ENCODE data around the gene SNX22.

SNX22 gene

DNA sequence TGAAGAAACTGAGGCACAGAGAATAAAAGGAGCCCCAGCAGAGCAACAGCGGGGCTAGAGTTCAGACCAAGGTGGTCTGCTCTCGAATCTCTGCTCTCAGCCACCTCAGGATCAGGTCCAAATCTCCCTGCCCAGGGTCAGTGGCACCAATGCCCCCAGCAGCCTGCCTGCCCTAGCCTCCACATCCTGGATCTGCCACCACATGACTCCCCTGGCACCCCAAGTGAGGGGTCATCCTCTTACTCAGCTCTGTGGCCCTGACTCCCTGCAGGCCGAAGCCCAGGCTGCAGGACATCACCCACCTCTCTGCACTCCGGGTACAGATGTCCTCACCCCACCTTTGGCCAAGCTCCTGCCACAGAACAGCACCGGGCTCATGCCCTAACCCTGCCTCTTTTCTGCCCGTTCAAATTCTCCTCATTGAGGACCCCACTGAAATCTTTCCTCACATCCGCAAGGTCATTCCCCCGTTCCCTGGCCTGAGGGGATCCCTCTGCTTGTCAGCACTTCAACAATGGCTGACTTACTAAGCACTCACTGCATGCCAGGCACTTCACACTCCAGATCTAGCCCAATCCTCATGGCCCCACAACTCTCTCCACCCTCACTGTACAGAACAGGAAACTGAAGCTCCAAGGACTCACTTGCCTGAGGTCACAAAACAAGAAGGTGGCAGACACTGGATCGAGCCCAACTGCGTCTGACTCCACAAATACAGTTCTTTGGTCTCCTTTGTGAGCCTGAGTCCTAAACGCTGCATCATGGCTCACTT, 7.0 kb downstream of the SNX22 start:
- no peak for DNase-seq (ENCODE audit: extremely low spot score)
- TF ChIP-seq, protein P1, sequence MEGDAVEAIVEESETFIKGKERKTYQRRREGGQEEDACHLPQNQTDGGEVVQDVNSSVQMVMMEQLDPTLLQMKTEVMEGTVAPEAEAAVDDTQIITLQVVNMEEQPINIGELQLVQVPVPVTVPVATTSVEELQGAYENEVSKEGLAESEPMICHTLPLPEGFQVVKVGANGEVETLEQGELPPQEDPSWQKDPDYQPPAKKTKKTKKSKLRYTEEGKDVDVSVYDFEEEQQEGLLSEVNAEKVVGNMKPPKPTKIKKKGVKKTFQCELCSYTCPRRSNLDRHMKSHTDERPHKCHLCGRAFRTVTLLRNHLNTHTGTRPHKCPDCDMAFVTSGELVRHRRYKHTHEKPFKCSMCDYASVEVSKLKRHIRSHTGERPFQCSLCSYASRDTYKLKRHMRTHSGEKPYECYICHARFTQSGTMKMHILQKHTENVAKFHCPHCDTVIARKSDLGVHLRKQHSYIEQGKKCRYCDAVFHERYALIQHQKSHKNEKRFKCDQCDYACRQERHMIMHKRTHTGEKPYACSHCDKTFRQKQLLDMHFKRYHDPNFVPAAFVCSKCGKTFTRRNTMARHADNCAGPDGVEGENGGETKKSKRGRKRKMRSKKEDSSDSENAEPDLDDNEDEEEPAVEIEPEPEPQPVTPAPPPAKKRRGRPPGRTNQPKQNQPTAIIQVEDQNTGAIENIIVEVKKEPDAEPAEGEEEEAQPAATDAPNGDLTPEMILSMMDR (IDR thresholded peaks at IDR 0.05; ENCODE audit: control extremely low read depth, extremely low read depth, low read depth, missing control alignments) = no peak
- POLR2A ChIA-PET = interaction anchor here (0.6 kb wide), 2 partner anchors 115 to 892 kb away, joined by 3 to 6 read pairs; no protein-coding TSS in a partner anchor
- CTCF ChIA-PET = interaction anchor here (1.6 kb wide), 1 partner anchor 10 kb away, joined by 4 read pairs; no protein-coding TSS in a partner anchor

DNA sequence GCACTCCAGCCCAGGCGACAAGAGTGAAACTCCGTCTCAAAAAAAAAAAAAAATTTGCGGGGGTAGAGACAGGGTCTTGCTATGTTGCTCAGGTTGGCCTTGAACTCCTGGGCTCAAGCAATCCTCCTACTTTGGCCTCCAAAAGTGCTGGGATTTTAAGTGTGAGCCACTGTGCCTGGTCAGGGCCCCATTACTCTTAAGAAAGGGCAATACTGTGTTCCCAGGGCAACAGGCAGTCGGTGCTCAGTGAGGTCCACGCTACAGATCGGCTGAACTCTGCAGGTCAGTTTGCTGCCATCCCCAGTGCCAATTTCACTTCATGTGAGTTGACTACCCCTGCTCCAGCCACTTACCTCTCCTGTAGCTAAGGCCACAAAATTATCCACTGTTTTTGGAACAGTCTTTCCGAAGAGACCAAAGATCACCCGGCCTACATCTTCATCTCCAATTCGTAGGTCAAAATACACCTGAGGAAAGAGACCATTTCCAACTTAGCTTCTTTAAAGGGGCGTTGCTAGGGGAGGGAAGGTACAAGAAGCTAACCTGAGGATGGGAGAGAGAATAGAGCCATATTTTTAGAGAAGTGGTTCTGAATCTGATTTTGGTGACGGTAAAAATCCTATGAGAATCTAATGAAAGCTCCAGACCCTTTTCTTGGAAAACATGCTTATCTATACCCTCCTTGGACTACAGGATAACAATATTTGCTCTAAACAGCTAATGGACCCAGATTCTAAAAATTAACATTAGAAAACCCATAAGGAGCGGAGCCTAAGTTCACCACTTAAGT, 10.4 kb downstream of the SNX22 start:
- DNase-seq (ENCODE audit: extremely low spot score) = no peak
- ChIA-PET POLR2A (interaction anchor here (0.7 kb wide), 1 partner anchor 9 kb away, joined by 3 read pairs; no protein-coding TSS in a partner anchor), CTCF (interaction anchor here (1.6 to 5.3 kb wide), 2 partner anchors 9 to 20 kb away, joined by 5 to 44 read pairs; partner anchors contain the start of gene SNX22)

DNA sequence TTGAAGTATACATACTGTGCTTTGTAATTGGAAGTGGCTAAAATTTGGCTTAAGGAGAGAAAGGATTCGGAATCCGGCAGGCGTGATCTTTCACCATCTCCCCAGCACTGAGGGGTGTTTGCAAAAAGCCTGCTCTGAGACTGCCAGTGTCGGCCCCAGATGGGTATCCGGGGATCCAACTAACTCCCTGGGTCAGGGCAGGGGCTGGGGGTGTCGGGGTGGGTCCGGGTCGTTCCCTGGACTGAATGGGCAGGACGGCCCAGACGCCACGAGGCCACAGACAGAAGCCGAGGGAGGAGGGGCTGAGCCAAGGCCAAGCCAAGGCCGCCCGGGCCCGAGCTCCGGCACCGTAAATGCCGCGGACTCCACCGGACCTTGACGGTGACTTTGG, 10.9 kb downstream of the SNX22 start:
- TF ChIP-seq, protein P1 (IDR thresholded peaks at IDR 0.05; ENCODE audit: control extremely low read depth, extremely low read depth, low read depth, missing control alignments) = no peak
- DNase-seq (ENCODE audit: extremely low spot score) = no peak
- ChIA-PET CTCF (interaction anchor here (1.1 to 5.3 kb wide), 5 partner anchors 10 to 482 kb away, joined by 3 to 44 read pairs (median 5); partner anchors contain the start of gene SNX22), POLR2A (interaction anchor here (0.6 to 0.7 kb wide), 2 partner anchors 9 to 324 kb away, joined by 3 to 4 read pairs; no protein-coding TSS in a partner anchor)

More for the DNA sequence above, 10.4 kb downstream of the SNX22 start:
- TF ChIP-seq, protein P1 (IDR thresholded peaks at IDR 0.05; ENCODE audit: control extremely low read depth, extremely low read depth, low read depth, missing control alignments) = no peak

DNA sequence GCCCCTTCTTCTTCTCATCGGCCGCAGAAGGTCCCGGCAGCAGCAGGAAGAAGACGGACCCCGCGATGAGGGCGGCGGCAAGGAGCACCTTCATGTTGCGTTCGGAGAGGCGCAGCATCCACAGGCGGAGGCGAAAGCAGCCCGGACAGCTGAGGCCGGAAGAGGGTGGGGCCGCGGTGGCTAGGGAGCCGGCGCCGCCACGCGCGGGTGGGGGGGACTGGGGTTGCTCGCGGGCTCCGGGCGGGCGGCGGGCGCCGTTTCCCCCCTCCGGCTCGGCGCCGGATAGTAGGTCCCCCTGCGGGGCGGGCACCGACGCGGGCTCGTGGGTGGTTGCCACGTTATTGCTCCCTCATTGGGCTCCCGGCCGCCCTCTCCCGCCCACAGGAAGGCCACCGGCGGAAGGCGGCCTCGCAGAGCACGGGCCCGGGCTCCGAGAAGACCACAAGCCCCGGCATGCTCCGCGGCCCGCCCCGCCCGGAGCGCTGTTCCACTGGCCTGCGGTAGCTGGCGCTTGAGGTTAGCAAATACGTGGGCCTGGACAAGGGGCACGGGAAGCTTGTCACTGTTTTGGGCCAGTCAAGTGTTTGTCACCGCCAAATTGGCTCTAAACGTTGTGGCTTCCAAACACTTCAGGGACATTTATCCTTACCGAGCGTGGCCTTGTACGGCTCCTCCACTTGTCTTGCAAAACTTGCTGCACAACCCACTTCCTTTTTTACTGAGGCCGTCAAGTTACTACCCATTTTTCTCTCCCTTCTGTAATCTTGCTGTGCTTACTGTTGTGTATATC, 11.5 kb downstream of the SNX22 start, which contains the start of gene PPIB:
Gene PPIB, minus strand, starts transcription at position 154 of the 790 bp plus-strand sequence. Its CDS starts 36 bp downstream, at position 118.
- ChIA-PET POLR2A (interaction anchor here (0.6 to 0.7 kb wide), 5 partner anchors 16 to 1354 kb away, joined by 3 to 9 read pairs (median 3); no protein-coding TSS in a partner anchor), CTCF (interaction anchor here (0.9 to 5.3 kb wide), 11 partner anchors 10 to 490 kb away, joined by 3 to 44 read pairs (median 3); partner anchors contain the start of gene SNX22)
- DNase-seq (ENCODE audit: extremely low spot score) = peak; percentile 96
- TF ChIP-seq, protein P1 (IDR thresholded peaks at IDR 0.05; ENCODE audit: control extremely low read depth, extremely low read depth, low read depth, missing control alignments) = peak; percentile 48

DNA sequence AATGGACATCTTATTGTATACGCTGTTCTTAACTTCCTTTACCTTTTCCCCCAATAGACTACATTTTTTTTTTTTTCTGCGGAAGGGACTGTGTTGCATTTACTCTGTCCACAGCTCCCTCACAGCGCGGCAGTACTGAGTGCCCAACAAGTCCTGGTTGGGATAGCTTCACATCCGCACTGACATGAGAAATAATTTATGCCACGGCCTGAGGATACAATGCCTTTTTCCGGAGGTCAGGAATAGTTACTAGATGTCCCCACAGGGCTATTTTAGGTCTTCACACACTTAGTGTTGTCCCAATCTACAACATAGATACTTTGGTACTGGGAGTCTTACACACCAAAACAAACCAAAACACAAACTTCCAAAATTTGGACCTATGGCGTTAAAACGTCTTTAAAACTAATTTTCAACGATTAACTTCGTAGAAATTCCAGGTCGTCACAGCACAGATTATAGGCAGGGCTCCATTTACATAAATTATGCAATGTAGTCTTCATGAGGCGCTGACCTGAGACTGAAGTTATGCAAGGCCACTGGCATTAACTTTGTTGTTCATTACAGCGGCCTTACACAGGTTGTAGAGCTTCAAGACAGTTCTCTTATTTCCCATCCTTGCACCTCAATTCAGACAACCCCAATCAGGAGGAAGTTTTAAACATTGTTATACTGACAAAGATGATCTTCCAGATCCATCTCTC, 12.3 kb downstream of the SNX22 start:
- ChIA-PET POLR2A (interaction anchor here (0.6 to 0.7 kb wide), 4 partner anchors 17 to 1353 kb away, joined by 3 to 9 read pairs (median 3); no protein-coding TSS in a partner anchor), CTCF (interaction anchor here (0.9 to 5.3 kb wide), 12 partner anchors 9 to 490 kb away, joined by 3 to 44 read pairs (median 3); partner anchors contain the start of gene SNX22)
- TF ChIP-seq, protein P1 (IDR thresholded peaks at IDR 0.05; ENCODE audit: control extremely low read depth, extremely low read depth, low read depth, missing control alignments) = no peak
- no peak for DNase-seq (ENCODE audit: extremely low spot score)
